ENCODE data around the gene CAMTA1.

GRCh38 chr1:6790146-6790545, 4.9 kb downstream of the CAMTA1 start:
- TF ChIP-seq FOXM1 (IDR thresholded peaks at IDR 0.05; ENCODE audit: borderline replicate concordance) (no peak), SP1 (IDR thresholded peaks at IDR 0.05) (no peak), PKNOX1 (IDR thresholded peaks at IDR 0.05) (no peak), TARDBP (IDR thresholded peaks at IDR 0.05) (no peak)
